Measurements from ENCODE around the gene NAT10. TPM values are rescaled to one million over a fixed set of nuclear protein-coding genes. Genes with fewer than 3 reads are reported as not detected.

Gene NAT10
- total RNA-seq (2014; rRNA removed) (48.7 and 55.9 TPM in 2 replicates), Bru-seq, nascent RNA (percentile 84 among the genes with signal in this experiment), BruChase-seq, experiment 1, labeled RNA remaining after a 6-hour chase (percentile 92 among the genes with signal in this experiment), BruChase-seq, experiment 2, labeled RNA remaining after a 2-hour chase (percentile 91 among the genes with signal in this experiment)
- long read RNA-seq, full-length matches to known transcripts: 9 of 58 reads
- long read RNA-seq, partial matches to known transcripts: 42 of 58 reads
- long read RNA-seq, other reads (novel, unspliced or antisense): 7 of 58 reads

GRCh38 chr11:34105079-34105956, at the start of gene NAT10:
TSS of gene NAT10 (plus strand) at chr11:34105629. CDS start at chr11:34108226, 2,597 bp downstream.
- Histone ChIP-seq H2AFZ (ENCODE audit: low read length) (peak within 1 kb of the TSS; percentile 69), H3K4me3 (ENCODE audit: low read length) (peak within 1 kb of the TSS; percentile 85), H3K36me3 (ENCODE audit: low read depth, low read length) (peaks cover 27% of the 10 kb centered on the region; the same call in 1 of the 2 replicates), H3K9ac (ENCODE audit: low read length) (peak within 1 kb of the TSS; percentile 97), H4K20me1 (ENCODE audit: low read length) (0 out of 2 replicates have a peak, but pooled peaks cover 4% of the 10 kb centered on the region), H3K9me3 (ENCODE audit: low read length) (no peaks in the 10 kb centered on the region), H3K27ac (ENCODE audit: low read length) (peak within 1 kb of the TSS; percentile 88), H3K27me3 (ENCODE audit: low read length) (no peaks in the 10 kb centered on the region), H3K4me2 (ENCODE audit: low read length) (peak within 1 kb of the TSS; percentile 98), H3K79me2 (ENCODE audit: low read length) (peaks cover 48% of the 10 kb centered on the region), H3K4me1 (ENCODE audit: insufficient read depth, low read length) (peaks cover 19% of the 10 kb centered on the region), H3F3A (ENCODE audit: low read length, unreplicated experiment) (peaks cover 4% of the 10 kb centered on the region), H3K9me2 (replicated peaks; ENCODE audit: low read length) (no peaks in the 10 kb centered on the region)
- intact Hi-C loops (cut with micrococcal nuclease): loop anchor here (1.0 to 2.0 kb wide), 3 partner anchors 54 to 253 kb away; partner anchors contain the start of genes ABTB2 and CAPRIN1
- TF ChIP-seq EZH2 (IDR thresholded peaks at IDR 0.05; ENCODE audit: low read length, unreplicated experiment) (no peak), EZH2phosphoT487 (IDR thresholded peaks at IDR 0.05; ENCODE audit: borderline replicate concordance, low read length) (no peak)
- ChIA-PET CTCF (interaction anchor here (0.6 kb wide), 1 partner anchor 54 kb away, joined by 5 read pairs; the partner anchor contains the start of gene CAPRIN1), POLR2A (ENCODE audit: unreplicated experiment) (interaction anchor here (0.5 to 0.6 kb wide), 3 partner anchors 9 to 97 kb away, joined by 3 read pairs; no protein-coding TSS in a partner anchor)
- ATAC-seq (peak; percentile 87), DNase-seq (peak; percentile 98)
- BruUV-seq (replicated peaks): TSS peak; percentile 98

GRCh38 chr11:34056672-34057071, 48.8 kb upstream of the NAT10 start:
- no peaks in the 10 kb centered on the region for H3K9me3 ChIP-seq (ENCODE audit: low read length)
- peaks cover 56% of the 10 kb centered on the region for H4K20me1 ChIP-seq (ENCODE audit: low read length)
- ChIA-PET CTCF (no interaction called here), POLR2A (ENCODE audit: unreplicated experiment) (no interaction called here)
- peaks cover 33% of the 10 kb centered on the region for H3K36me3 ChIP-seq (ENCODE audit: low read depth, low read length)
- no peak overlapping the region for H3K27ac ChIP-seq (ENCODE audit: low read length)
- BruUV-seq (replicated peaks): no TSS peak
- no peaks in the 10 kb centered on the region for H3K9me2 ChIP-seq (replicated peaks; ENCODE audit: low read length)
- ATAC-seq (no peak), DNase-seq (no peak)
- TF ChIP-seq CTCF (conservative IDR thresholded peaks at IDR 0.05; ENCODE audit: low read depth, low read length) (no peak), EZH2 (IDR thresholded peaks at IDR 0.05; ENCODE audit: low read length, unreplicated experiment) (no peak), EZH2phosphoT487 (IDR thresholded peaks at IDR 0.05; ENCODE audit: borderline replicate concordance, low read length) (no peak)
- no peak overlapping the region for H3K9ac ChIP-seq (ENCODE audit: low read length)
- no peaks in the 10 kb centered on the region for H3K27me3 ChIP-seq (ENCODE audit: low read length)
- H3K4me3 ChIP-seq (ENCODE audit: low read length): peak overlapping the region; percentile 99
- H3F3A ChIP-seq (ENCODE audit: low read length, unreplicated experiment): no peaks in the 10 kb centered on the region
- peaks cover 96% of the 10 kb centered on the region for H3K79me2 ChIP-seq (ENCODE audit: low read length)
- no peak overlapping the region for H2AFZ ChIP-seq (ENCODE audit: low read length)
- peak overlapping the region; percentile 97; the same call in 1 of the 2 replicates for H3K4me2 ChIP-seq (ENCODE audit: low read length)
- intact Hi-C loops (cut with micrococcal nuclease): loop anchor here (2.0 kb wide), 1 partner anchor 18 kb away; no protein-coding TSS in a partner anchor
- H3K4me1 ChIP-seq (ENCODE audit: insufficient read depth, low read length): peaks cover 30% of the 10 kb centered on the region
